Cerebellar nuclear complex (tissue), 1 donor: Measurements from ENCODE around the gene MAPKAPK3.
A peak's percentile ranks its signal among the peaks of the same experiment; 100 is the strongest.

Experiments
- DNase-seq, 2 experiments: peaks; one replicate each; lab custom pipeline; 2025; lab: John Stamatoyannopoulos, UW

Gene MAPKAPK3

DNA sequence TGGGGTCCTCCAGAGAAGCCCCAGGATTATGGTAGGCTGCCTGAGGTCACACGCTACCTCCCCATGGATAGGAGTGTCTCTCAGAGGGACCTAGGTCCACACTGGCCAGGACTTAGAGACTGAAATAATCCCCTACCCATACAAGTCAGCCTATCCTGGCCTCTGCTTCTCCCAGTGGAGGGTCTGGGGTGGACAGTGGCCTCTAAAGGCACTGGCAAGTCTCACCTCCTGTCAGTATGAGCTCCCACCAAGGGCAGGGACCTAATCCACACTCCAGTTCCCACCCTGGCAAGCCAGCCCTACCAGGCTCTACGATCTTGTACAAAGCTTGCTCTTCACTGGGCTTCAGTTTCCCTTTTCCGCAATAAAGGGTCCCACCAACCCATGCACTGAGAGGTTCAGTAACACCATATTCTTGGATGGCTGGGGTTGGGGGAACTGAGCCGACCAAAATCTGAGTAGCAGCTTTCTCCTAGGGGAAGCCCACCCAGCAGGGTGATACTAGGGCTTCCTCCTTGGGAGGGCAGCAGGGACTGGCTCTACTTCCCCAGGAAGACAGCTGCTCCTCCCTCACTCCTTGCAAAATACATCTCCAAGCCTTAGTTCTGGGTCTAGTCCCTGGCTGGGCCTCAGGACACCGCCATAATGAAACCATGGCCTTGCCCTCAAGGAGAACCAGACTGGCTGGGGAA, 7.7 kb upstream of the MAPKAPK3 start:
- no peak for DNase-seq

GRCh38 chr3:50609763-50610085, 7.2 kb upstream of the MAPKAPK3 start:
- no peak for DNase-seq

GRCh38 chr3:50610181-50610971, 6.6 kb upstream of the MAPKAPK3 start:
- DNase-seq, result no peak

DNA sequence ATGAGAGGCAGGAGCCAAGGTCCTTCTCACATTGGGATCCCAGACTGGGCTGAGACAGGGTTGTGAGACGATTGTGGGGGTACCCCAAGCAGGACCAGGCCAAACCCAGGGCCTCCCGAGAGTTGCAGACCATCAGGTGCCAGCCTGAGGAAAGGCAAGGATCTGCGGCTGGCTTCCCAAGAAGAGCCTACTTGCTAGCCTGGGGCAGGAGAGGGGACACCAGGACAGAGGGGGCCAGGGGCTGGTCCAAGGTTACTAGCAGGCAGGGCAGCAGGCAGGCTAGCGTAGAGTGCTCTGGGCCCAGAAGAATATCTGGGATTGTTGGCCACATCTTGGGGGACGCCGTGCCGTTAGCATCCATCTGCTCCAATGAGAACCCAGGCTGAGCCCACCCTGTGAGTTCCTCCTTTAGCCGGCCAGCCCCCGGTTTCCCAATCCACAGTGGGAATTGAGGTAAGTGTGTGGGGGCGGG, 5.9 kb upstream of the MAPKAPK3 start:
- DNase-seq, result no peak

- DNase-seq, result peak in 1 of 2 experiments; percentile 27
Measured at GRCh38 chr3:50611464-50612233, 5.3 kb upstream of the MAPKAPK3 start, which contains the start of gene CISH. CISH (minus strand) TSS chr3:50611774; CDS start chr3:50611650, 124 bp downstream.

DNA sequence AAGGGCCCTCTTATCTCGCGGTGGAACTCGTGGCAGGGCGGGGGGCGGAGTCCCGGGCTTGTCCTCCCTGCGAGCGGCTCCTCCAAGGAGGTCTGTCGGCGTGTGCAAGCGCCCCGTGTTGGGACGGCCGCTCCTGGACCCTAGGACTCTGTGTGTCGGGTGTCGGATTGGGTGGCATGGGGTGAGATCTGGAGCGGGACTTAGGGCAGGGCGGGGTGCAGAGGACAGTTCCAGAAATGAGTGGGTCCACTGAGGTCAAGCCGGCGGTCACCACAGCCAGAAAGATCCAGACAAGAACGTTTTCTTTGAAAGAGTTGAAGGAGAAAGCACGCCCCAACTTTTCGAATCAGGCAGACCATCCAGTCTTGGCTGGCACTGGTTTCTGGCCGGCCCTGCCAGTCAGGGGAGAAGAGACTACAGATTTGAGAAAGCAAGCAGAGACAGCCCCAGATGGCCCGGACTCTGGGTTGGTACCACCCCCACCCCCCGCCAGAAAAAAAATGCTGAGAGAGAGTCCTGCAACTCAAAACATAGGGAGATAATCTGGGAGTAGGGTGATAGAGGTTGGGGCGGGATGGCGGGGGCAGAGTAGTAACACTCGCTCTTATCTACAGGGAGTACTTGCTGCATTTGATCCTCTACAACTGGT, 4.6 kb upstream of the MAPKAPK3 start:
- no peak for DNase-seq

DNA sequence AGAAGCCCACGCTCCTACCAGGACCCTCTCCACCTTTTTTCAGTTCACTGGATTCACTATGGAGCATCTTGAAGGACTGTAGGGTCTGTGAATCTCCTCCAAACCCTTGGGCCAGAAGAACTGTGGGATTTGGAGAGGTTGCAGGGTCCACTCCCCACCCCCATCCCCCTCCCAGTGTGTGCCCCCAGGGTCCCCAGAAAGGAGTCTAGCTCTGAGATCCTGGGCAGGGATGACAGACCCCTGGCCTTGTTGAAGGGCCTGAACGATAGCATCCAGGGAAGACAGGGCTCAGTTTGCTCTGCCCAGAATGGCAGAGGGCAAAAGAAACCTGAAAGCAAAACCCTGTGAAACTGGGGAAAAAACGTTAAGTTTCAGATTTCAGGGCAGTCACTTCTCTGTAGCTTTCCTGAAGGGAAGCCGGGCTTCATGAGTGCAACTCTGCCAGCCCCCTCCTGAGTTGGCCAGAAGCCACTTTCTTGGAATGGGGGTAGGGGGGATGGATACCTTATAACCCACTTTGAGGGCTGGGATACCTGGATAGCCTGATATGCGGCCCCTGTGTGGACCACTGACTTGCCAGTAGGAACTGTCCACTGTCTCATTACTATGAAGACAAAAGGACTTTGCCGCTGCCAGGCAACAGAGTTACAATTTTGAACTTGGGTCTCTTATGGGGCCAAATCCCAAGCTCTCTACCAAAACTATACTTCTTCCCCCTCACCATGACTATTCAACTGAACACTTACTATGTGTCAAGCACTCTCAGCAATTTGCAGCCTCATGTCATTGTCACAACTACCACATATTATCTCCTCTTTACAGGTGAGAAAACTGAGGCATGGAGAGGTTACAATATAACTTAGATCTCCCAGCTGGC, 3.7 kb upstream of the MAPKAPK3 start:
- DNase-seq, result no peak

DNA sequence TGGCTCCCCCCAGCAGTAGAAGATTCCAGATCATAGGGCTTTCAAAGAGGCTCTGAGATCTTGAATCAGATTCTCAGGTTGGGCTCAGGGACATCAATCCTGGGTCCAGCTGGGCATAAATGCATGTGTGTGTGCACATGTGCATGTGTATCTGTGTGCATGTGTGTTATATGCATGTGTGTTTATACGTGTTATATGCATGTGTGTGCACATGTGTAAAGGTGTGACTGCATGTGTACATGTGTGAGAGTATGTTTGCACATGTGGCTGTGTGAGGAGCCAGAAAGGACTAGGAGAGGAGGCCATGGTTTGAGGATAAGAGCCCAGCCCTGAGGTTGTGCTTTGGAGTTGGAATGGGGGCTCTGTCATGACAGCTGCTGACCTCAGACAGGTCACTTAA, 1.8 kb upstream of the MAPKAPK3 start:
- no peak for DNase-seq

- peak in 1 of 2 experiments; percentile 65 for DNase-seq
Measured at GRCh38 chr3:50616003-50616769, 765 bp upstream of the MAPKAPK3 start.

DNA sequence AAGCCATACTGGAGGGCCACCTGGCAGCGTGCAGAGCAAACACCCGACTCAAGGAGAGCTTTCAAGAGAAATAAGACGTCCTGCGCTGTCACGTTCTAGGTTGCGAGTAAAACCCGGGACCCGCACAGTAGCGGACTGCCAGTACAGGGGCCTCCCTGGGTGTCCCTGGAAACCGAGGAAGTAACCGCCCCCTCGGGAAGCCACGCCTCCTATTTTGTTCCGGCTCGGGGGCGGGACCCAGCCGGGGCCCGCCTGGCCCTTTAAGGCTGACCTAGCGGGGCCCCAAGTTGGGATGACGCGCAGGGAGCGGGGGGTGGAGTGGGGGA, 218 bp upstream of the MAPKAPK3 start:
- no peak for DNase-seq

GRCh38 chr3:50617911-50618481, 1.0 kb downstream of the MAPKAPK3 start:
- DNase-seq, result no peak

GRCh38 chr3:50620420-50620819, 3.5 kb downstream of the MAPKAPK3 start:
- no peak for DNase-seq

DNA sequence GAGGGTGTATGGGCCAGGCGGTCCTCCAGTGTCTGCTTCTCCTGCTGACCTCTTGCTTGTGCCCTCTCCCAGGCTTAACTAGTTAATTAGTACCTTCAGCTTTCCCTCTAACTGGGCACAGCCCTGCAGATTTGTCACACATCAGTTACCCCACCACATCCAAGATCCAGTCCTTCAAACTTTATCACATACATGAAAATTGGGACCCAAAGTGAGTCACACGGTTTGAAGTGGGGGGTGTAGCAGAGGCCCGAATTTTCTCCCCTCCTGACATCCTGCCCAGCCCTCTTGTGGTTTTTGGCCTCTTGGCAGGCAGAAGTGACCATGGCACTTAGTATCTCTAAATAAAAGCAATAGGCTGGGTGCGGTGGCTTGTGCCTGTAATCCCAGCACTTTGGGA, 3.9 kb downstream of the MAPKAPK3 start:
- no peak for DNase-seq

DNA sequence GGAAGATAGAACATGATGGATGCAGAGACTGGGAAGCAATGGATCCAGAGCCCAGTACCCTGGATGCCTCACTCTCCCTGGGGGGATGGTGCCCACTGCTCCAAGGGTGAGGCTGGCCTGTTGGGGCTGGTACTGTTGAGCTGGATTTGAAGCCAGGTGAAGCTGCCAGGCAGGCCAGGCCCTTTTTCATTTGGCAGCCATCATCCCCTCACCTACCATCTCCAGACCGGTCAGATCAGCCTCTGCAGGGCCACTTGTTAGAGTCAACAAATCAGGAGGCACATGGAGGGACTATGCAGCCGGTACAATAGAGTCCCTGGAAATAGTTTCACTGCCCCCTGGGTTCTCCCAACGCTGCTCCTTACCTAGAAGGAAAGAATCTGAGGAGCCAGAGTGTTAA, 5.9 kb downstream of the MAPKAPK3 start:
- no peak for DNase-seq

DNA sequence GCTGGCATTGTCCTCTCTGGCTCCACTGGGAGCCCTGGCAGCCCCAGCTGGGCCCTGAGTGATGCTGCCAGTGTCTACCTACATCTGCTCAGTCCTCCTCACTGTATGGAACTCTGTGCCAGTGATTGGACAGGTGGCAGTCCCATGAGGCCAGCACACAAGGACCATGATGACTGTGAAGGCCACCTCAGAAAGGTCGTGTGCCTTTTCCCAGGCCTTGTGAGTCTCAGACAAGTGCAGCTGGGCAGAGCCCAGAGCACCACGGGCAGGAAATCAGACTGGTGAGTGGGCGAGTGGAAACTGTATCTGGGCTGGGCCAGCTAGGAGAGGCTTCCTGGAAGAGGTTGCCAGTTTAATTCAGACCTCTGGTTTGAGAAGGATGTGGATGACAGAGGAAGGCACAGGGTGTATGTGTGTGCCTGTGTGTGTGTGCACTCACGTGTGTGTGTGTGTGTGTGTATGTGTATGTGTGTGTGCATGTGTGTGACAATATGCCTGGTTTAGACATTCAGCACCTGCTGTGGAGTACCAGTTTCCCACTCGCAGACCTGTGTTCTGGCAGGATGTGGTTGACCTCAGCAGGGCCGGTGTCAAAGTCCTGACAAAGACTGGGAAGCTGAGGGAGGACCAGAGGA, 7.0 kb downstream of the MAPKAPK3 start:
- DNase-seq, result no peak

GRCh38 chr3:50624634-50625033, 7.7 kb downstream of the MAPKAPK3 start:
- no peak for DNase-seq

GRCh38 chr3:50625231-50626182, 8.6 kb downstream of the MAPKAPK3 start:
- no peak for DNase-seq

GRCh38 chr3:50626401-50626800, 9.4 kb downstream of the MAPKAPK3 start:
- no peak for DNase-seq
